Measurements from ENCODE around the gene TMEM151B. TPM values are rescaled to one million over a fixed set of nuclear protein-coding genes. Genes with fewer than 3 reads are reported as not detected.
A peak's percentile ranks its signal among the peaks of the same experiment; 100 is the strongest.
"Not testable (repeated sequence)": the region's sequence is repeated elsewhere in the genome, so short reads cannot be mapped to it uniquely, and the experiment has no call there.

The TMEM151B gene
- total and polyA plus RNA-seq, 4 experiments from 2014 or later, result not detected

GRCh38 chr6:44339301-44339700, 69.1 kb downstream of the TMEM151B start:
- POLR2A ChIA-PET (ENCODE audit: partially characterized antibody), result no interaction called here
- H3K27ac Mint-ChIP-seq, result no peak overlapping the region
- H3K36me3 Mint-ChIP-seq, result no peaks in the 10 kb centered on the region
- no peaks in the 10 kb centered on the region for H3K9me3 Mint-ChIP-seq
- no peaks in the 10 kb centered on the region for H3K4me1 ChIP-seq (ENCODE audit: insufficient read depth, low read length)
- H3K4me3 ChIP-seq (ENCODE audit: low read length in 2 of 2), result no peak overlapping the region
- intact Hi-C loops (cut with micrococcal nuclease), result no loop called here
- no peaks in the 10 kb centered on the region for H3K36me3 ChIP-seq (ENCODE audit: insufficient read depth, low read length)
- CTCF ChIA-PET (ENCODE audit: partially characterized antibody), result interaction anchor here (1.0 to 7.7 kb wide), 14 partner anchors 8 to 652 kb away, joined by 3 to 54 read pairs (median 5); partner anchors contain the start of gene MRPS18A
- no peak overlapping the region for H3K4me3 Mint-ChIP-seq
- no peak for DNase-seq
- H3K27me3 Mint-ChIP-seq, result peaks cover 24 to 32% of the 10 kb centered on the region in 2 donors
- no peaks in the 10 kb centered on the region for H3K9me3 ChIP-seq (ENCODE audit: control insufficient read depth in 1 of 2, low read length in 2 of 2)
- H3K27me3 ChIP-seq (ENCODE audit: insufficient read depth, low read length), result peaks cover 14% of the 10 kb centered on the region
- no peak overlapping the region for H3K27ac ChIP-seq (ENCODE audit: low read depth, low read length)
- no peaks in the 10 kb centered on the region for H3K4me1 Mint-ChIP-seq

GRCh38 chr6:44339763-44340625, 69.7 kb downstream of the TMEM151B start:
- Histone ChIP-seq H3K27ac (ENCODE audit: low read depth, low read length) (no peak overlapping the region), H3K36me3 (ENCODE audit: insufficient read depth, low read length) (no peaks in the 10 kb centered on the region), H3K9me3 (ENCODE audit: control insufficient read depth in 1 of 2, low read length in 2 of 2) (no peaks in the 10 kb centered on the region), H3K27me3 (ENCODE audit: insufficient read depth, low read length) (peaks cover 14% of the 10 kb centered on the region), H3K4me1 (ENCODE audit: insufficient read depth, low read length) (no peaks in the 10 kb centered on the region), H3K4me3 (ENCODE audit: low read length in 2 of 2) (no peak overlapping the region)
- intact Hi-C loops (cut with micrococcal nuclease), result no loop called here
- Mint-ChIP-seq H3K27me3 (peaks cover 30 to 38% of the 10 kb centered on the region in 2 donors), H3K4me3 (no peak overlapping the region), H3K36me3 (no peaks in the 10 kb centered on the region), H3K27ac (no peak overlapping the region), H3K9me3 (no peaks in the 10 kb centered on the region), H3K4me1 (no peaks in the 10 kb centered on the region)
- CTCF ChIA-PET (ENCODE audit: partially characterized antibody), result interaction anchor here (1.0 to 7.7 kb wide), 10 partner anchors 9 to 652 kb away, joined by 3 to 54 read pairs (median 4); partner anchors contain the start of gene MRPS18A
- DNase-seq, result no peak
- POLR2A ChIA-PET (ENCODE audit: partially characterized antibody), result no interaction called here

GRCh38 chr6:44341095-44341890, 71.0 kb downstream of the TMEM151B start:
- Histone ChIP-seq H3K27me3 (ENCODE audit: insufficient read depth, low read length) (peaks cover 14% of the 10 kb centered on the region), H3K36me3 (ENCODE audit: insufficient read depth, low read length) (no peaks in the 10 kb centered on the region), H3K4me3 (ENCODE audit: low read length in 2 of 2) (no peak overlapping the region), H3K27ac (ENCODE audit: low read depth, low read length) (no peak overlapping the region), H3K9me3 (ENCODE audit: control insufficient read depth in 1 of 2, low read length in 2 of 2) (no peaks in the 10 kb centered on the region), H3K4me1 (ENCODE audit: insufficient read depth, low read length) (no peaks in the 10 kb centered on the region)
- H3K4me1 Mint-ChIP-seq, result no peaks in the 10 kb centered on the region
- POLR2A ChIA-PET (ENCODE audit: partially characterized antibody), result no interaction called here
- no peak overlapping the region for H3K4me3 Mint-ChIP-seq
- H3K27ac Mint-ChIP-seq, result peak overlapping the region in 1 of 7 donors; percentile 57
- intact Hi-C loops (cut with micrococcal nuclease), result no loop called here
- DNase-seq, result no peak
- no peaks in the 10 kb centered on the region for H3K36me3 Mint-ChIP-seq
- no peaks in the 10 kb centered on the region for H3K9me3 Mint-ChIP-seq
- CTCF ChIA-PET (ENCODE audit: partially characterized antibody), result interaction anchor here (0.8 to 3.0 kb wide), 4 partner anchors 73 to 249 kb away, joined by 3 to 14 read pairs (median 3); no protein-coding TSS in a partner anchor
- peaks cover 35 to 46% of the 10 kb centered on the region in 2 donors for H3K27me3 Mint-ChIP-seq

- Mint-ChIP-seq H3K27ac (no peak overlapping the region), H3K9me3 (no peaks in the 10 kb centered on the region), H3K4me1 (no peaks in the 10 kb centered on the region), H3K27me3 (peaks cover 38 to 49% of the 10 kb centered on the region in 2 donors), H3K4me3 (no peak overlapping the region), H3K36me3 (no peaks in the 10 kb centered on the region)
- Histone ChIP-seq H3K36me3 (ENCODE audit: insufficient read depth, low read length) (no peaks in the 10 kb centered on the region), H3K27me3 (ENCODE audit: insufficient read depth, low read length) (peaks cover 14% of the 10 kb centered on the region), H3K4me1 (ENCODE audit: insufficient read depth, low read length) (no peaks in the 10 kb centered on the region), H3K9me3 (ENCODE audit: control insufficient read depth in 1 of 2, low read length in 2 of 2) (no peaks in the 10 kb centered on the region), H3K4me3 (ENCODE audit: low read length in 2 of 2) (no peak overlapping the region), H3K27ac (ENCODE audit: low read depth, low read length) (no peak overlapping the region)
- no peak for DNase-seq
- CTCF ChIA-PET (ENCODE audit: partially characterized antibody), result interaction anchor here (0.8 to 3.0 kb wide), 4 partner anchors 74 to 250 kb away, joined by 3 to 14 read pairs (median 3); no protein-coding TSS in a partner anchor
- intact Hi-C loops (cut with micrococcal nuclease), result no loop called here
- POLR2A ChIA-PET (ENCODE audit: partially characterized antibody), result no interaction called here
Measured at GRCh38 chr6:44342052-44342451, 71.8 kb downstream of the TMEM151B start.

- no peaks in the 10 kb centered on the region for H3K4me1 Mint-ChIP-seq
- H3K9me3 Mint-ChIP-seq, result no peaks in the 10 kb centered on the region
- intact Hi-C loops (cut with micrococcal nuclease), result no loop called here
- no peak within 1 kb of the TSS for H3K4me3 Mint-ChIP-seq
- Histone ChIP-seq H3K36me3 (ENCODE audit: insufficient read depth, low read length) (no peaks in the 10 kb centered on the region), H3K9me3 (ENCODE audit: control insufficient read depth in 1 of 2, low read length in 2 of 2) (no peaks in the 10 kb centered on the region), H3K27me3 (ENCODE audit: insufficient read depth, low read length) (peaks cover 14% of the 10 kb centered on the region), H3K27ac (ENCODE audit: low read depth, low read length) (no peak within 1 kb of the TSS), H3K4me3 (ENCODE audit: low read length in 2 of 2) (no peak within 1 kb of the TSS), H3K4me1 (ENCODE audit: insufficient read depth, low read length) (no peaks in the 10 kb centered on the region)
- POLR2A ChIA-PET (ENCODE audit: partially characterized antibody), result interaction anchor here (1.1 kb wide), 1 partner anchor 45 kb away, joined by 5 read pairs; the partner anchor contains the start of gene CDC5L
- peak within 1 kb of the TSS in 1 of 7 donors; percentile 57 for H3K27ac Mint-ChIP-seq
- DNase-seq, result no peak
- no peaks in the 10 kb centered on the region for H3K36me3 Mint-ChIP-seq
- CTCF ChIA-PET (ENCODE audit: partially characterized antibody), result interaction anchor here (0.7 to 3.0 kb wide), 3 partner anchors 74 to 237 kb away, joined by 4 to 14 read pairs (median 7); no protein-coding TSS in a partner anchor
- H3K27me3 Mint-ChIP-seq, result peaks cover 40 to 50% of the 10 kb centered on the region in 2 donors
Measured at GRCh38 chr6:44342489-44342888, 72.2 kb downstream of the TMEM151B start, which contains the start of gene SPATS1. SPATS1 (plus strand) TSS chr6:44342650; CDS start chr6:44343096, 446 bp downstream.

- H3K27ac ChIP-seq (ENCODE audit: low read depth, low read length); H3K4me3 ChIP-seq (ENCODE audit: low read length in 2 of 2); H3K4me3 Mint-ChIP-seq; H3K36me3 Mint-ChIP-seq; intact Hi-C loops (cut with micrococcal nuclease); H3K4me1 Mint-ChIP-seq; DNase-seq; H3K4me1 ChIP-seq (ENCODE audit: insufficient read depth, low read length); H3K27ac Mint-ChIP-seq; H3K9me3 Mint-ChIP-seq; H3K36me3 ChIP-seq (ENCODE audit: insufficient read depth, low read length); POLR2A ChIA-PET (ENCODE audit: partially characterized antibody); H3K9me3 ChIP-seq (ENCODE audit: control insufficient read depth in 1 of 2, low read length in 2 of 2): not testable (repeated sequence)
- H3K27me3 ChIP-seq (ENCODE audit: insufficient read depth, low read length), result peaks cover 10% of the 10 kb centered on the region
- peaks cover 34 to 35% of the 10 kb centered on the region in 2 donors for H3K27me3 Mint-ChIP-seq
- CTCF ChIA-PET (ENCODE audit: partially characterized antibody), result interaction anchor here (1.2 kb wide), 1 partner anchor 11 kb away, joined by 3 read pairs; no protein-coding TSS in a partner anchor
Measured at GRCh38 chr6:44346818-44347217, 76.6 kb downstream of the TMEM151B start.

Measured in CD4-positive, alpha-beta memory T cell (primary cell).